Bone marrow (tissue), 2 donors: ENCODE data around the gene LGMN.

ENCODE experiments used
- DNase-seq, 2 donors: peaks; one replicate each; lab custom pipeline; 2025; lab: John Stamatoyannopoulos, UW

LGMN gene

GRCh38 chr14:92675976-92676375 is 72.5 kb downstream of the LGMN start:
- DNase-seq, result no peak

- no peak for DNase-seq
Measured at GRCh38 chr14:92675421-92675820, 73.0 kb downstream of the LGMN start.

- no peak for DNase-seq
Measured at GRCh38 chr14:92673601-92674150, 74.8 kb downstream of the LGMN start.

GRCh38 chr14:92670643-92671366 is 77.6 kb downstream of the LGMN start:
- no peak for DNase-seq

GRCh38 chr14:92670160-92670559 is 78.3 kb downstream of the LGMN start:
- DNase-seq, result peak in 1 of 2 donors; percentile 80

- DNase-seq, result no peak
Measured at GRCh38 chr14:92668276-92668973, 80.0 kb downstream of the LGMN start.

GRCh38 chr14:92666251-92666650 is 82.2 kb downstream of the LGMN start:
- no peak for DNase-seq

- DNase-seq, result peak in 1 of 2 donors; percentile 94
Measured at GRCh38 chr14:92665661-92666110, 82.7 kb downstream of the LGMN start.

GRCh38 chr14:92663049-92663448 is 85.4 kb downstream of the LGMN start:
- DNase-seq, result no peak

GRCh38 chr14:92660571-92660970 is 87.9 kb downstream of the LGMN start:
- DNase-seq, result no peak

GRCh38 chr14:92659765-92660561 is 88.5 kb downstream of the LGMN start:
- DNase-seq, result peak; percentile 26 to 97

GRCh38 chr14:92658684-92659083 is 89.7 kb downstream of the LGMN start:
- DNase-seq, result no peak

- no peak for DNase-seq
Measured at GRCh38 chr14:92658160-92658559, 90.3 kb downstream of the LGMN start.

- DNase-seq, result peak in 1 of 2 donors; percentile 35
Measured at GRCh38 chr14:92657457-92658142, 90.8 kb downstream of the LGMN start.

GRCh38 chr14:92656306-92657081 is 91.9 kb downstream of the LGMN start:
- no peak for DNase-seq

- DNase-seq, result no peak
Measured at GRCh38 chr14:92655419-92656201, 92.8 kb downstream of the LGMN start.

GRCh38 chr14:92654239-92654901 is 94.1 kb downstream of the LGMN start:
- no peak for DNase-seq
